Heart right ventricle (tissue), 16 donors: Measurements from ENCODE around the gene PTRH1. TPM values are rescaled to one million over a fixed set of nuclear protein-coding genes. Genes with fewer than 3 reads are reported as not detected.

Source experiments
- ATAC-seq, 8 donors: fragments of 200-7000 bp; cut with Tn5 transposase; one replicate each; pipeline ENCODE4 v1.9.1; 2020; ENCODE audit warnings: mild to moderate bottlenecking in 8 of 8, moderate library complexity in 8 of 8, moderate number of reproducible peaks in 1 of 8
- DNase-seq, 2 donors: peaks; one replicate each; pipeline ENCODE4 v3.0.0-alpha.2; 2020
- H3K27ac ChIP-seq, 10 donors: fragments of 200-600 bp; sonication (generic) in 2 of 10; one replicate each; pipeline versions ENCODE4 v1.5.0 to v1.8.0; 2020 to 2022; ENCODE audit warnings: mild to moderate bottlenecking in 3 of 10
- H3K27me3 ChIP-seq, 7 donors: fragments of 200-600 bp; one replicate each; pipeline ENCODE4 v1.8.0; 2021 to 2022; ENCODE audit warnings: mild to moderate bottlenecking in 2 of 7
- H3K36me3 ChIP-seq, 9 donors: fragments of 200-600 bp; sonication (generic) in 1 of 9; one replicate each; pipeline versions ENCODE4 v1.5.0 to v1.8.0; 2020 to 2022; ENCODE audit warnings: mild to moderate bottlenecking in 2 of 9
- H3K4me1 ChIP-seq, 9 donors: fragments of 200-600 bp; sonication (generic) in 1 of 9; one replicate each; pipeline versions ENCODE4 v1.5.0 to v1.8.0; 2020 to 2022; ENCODE audit warnings: mild to moderate bottlenecking in 4 of 9
- H3K4me3 ChIP-seq, 10 donors: fragments of 200-600 bp; sonication (generic) in 2 of 10; one replicate each; pipeline versions ENCODE4 v1.5.0 to v1.8.0; 2020 to 2022; ENCODE audit warnings: mild to moderate bottlenecking in 7 of 10, moderate library complexity in 2 of 10
- H3K9me3 ChIP-seq, 11 donors: fragments of 200-600 bp in 10 of 11; sonication (generic) in 2 of 11; one replicate each; pipeline versions ENCODE4 v1.5.0 to v1.8.0; 2013 to 2022; ENCODE audit warnings: mild to moderate bottlenecking in 2 of 11, control low read depth in 1 of 11, moderate library complexity in 1 of 11
- CTCF ChIP-seq, 9 donors: fragments of 200-600 bp; sonication (generic) in 2 of 9; IDR thresholded peaks; one replicate each; pipeline versions ENCODE4 v1.5.0 to v1.8.0; 2021 to 2022; ENCODE audit warnings: antibody characterized with exemption in 9 of 9, mild to moderate bottlenecking in 5 of 9, moderate library complexity in 1 of 9
- WGBS, 2 donors: extraction: QIAGEN DNeasy Blood & Tissue Kit; methylation state at CpG; one replicate each; pipeline ENCODE4 v1.1.7; 2013; ENCODE audit warnings: inconsistent platforms in 1 of 2; 5-methylcytosine and 5-hydroxymethylcytosine counted together
- intact Hi-C, 10 donors: fragments of 100-400 bp; cut with DNase I; formaldehyde crosslinking; loops; one replicate each; pipeline versions ENCODE4 v1.11.1 to v1.14.2; 2022
- polyA plus RNA-seq, 2 donors: library from polyadenylated mRNA; stranded (reverse); fragments of 200-250 nt; gene quantifications; one replicate each; pipeline ENCODE4 v1.2.3, GENCODE V29; 2013
- total RNA-seq, 10 donors: library from RNA; stranded (reverse); fragmentation: NEBNext Ultra II Directional in 3 of 10; extraction: Animal tissue kit (Norgen Biotek cat#: 25700) in 3 of 10; gene quantifications; one replicate each; pipeline versions ENCODE4 v1.2.1 to v1.2.4, GENCODE V29; 2021 to 2023
- donor health status: Arrhythmogenic right ventricular cardiomyopathy.
- donor health status: ischemic (EF 13 %, LVEDD 7.1; RV severe dilation, severe dysfunction).
- donor health status: healthy with polysubstance abuse.
- donor health status: DM: no; HTN: yes; CAD: no.
- donor health status: DM: no; HTN: no; CAD: no.
- donor health status: ischemic (EF 25% LVEDD 6.9; RV normal size, moderate dysfunction).
- donor health status: ischemic (EF 25% LVEDD 5.7; RV mildly dilated, moderate dysfunction).
- donor health status: healthy.
- donor health status: DM: yes; HTN: yes; CAD: no.
- donor health status: Ischemic cardiomyopathy.
- donor health status: ischemic (EF 35%, LVEDD 5.7; RV mildly dilated, moderate dysfunction).
- donor health status: nonischemic (EF 11% LVEDD 7.7; RV severe dilation, severe dysfunction).
- donor health status: DM: yes; HTN: yes; CAD: no.
- donor health status: PGD.
- donor health status: ischemic (EF 29% LVEDD 5.4; RV normal size, mild dysfunction).
- donor health status: nonischemic (EF 23%, LVEDD 6.1; RV moderate dilation, normal function).

PTRH1 gene
- total and polyA plus RNA-seq, 12 donors, result 8.1 to 47.0 (median 11.5) TPM

GRCh38 chr9:127746959-127747569, 31.6 kb upstream of the PTRH1 start:
- no peak for DNase-seq
- intact Hi-C loops, result loop anchor here in 1 of 10 donors (5.0 kb wide), 1 partner anchor 35 kb away; no protein-coding TSS in a partner anchor
- H3K4me3 ChIP-seq, result no peak overlapping the region
- peaks cover 0 to 100% (median 28%) of the 10 kb centered on the region in 9 donors for H3K36me3 ChIP-seq
- TF ChIP-seq CTCF (IDR thresholded peaks at IDR 0.05), result peak in 1 of 9 donors; percentile 9
- peaks cover 0 to 25% (median 5%) of the 10 kb centered on the region in 9 donors for H3K4me1 ChIP-seq
- no peaks in the 10 kb centered on the region for H3K9me3 ChIP-seq
- no peaks in the 10 kb centered on the region for H3K27me3 ChIP-seq
- H3K27ac ChIP-seq, result no peak overlapping the region
- no peak for ATAC-seq
- WGBS, 2 donors, result 73 to 77% methylated on average over 15 of the region's 15 CpGs

- no peak for TF ChIP-seq CTCF (IDR thresholded peaks at IDR 0.05)
- Histone ChIP-seq H3K9me3 (no peaks in the 10 kb centered on the region), H3K27me3 (no peaks in the 10 kb centered on the region), H3K4me3 (no peak overlapping the region), H3K27ac (peak overlapping the region in 1 of 10 donors; percentile 9), H3K4me1 (peaks cover 2 to 40% (median 21%) of the 10 kb centered on the region in 9 donors), H3K36me3 (peaks cover 0 to 100% (median 14%) of the 10 kb centered on the region in 9 donors)
- intact Hi-C loops, result loop anchor here in 3 of 10 donors (5.0 kb wide), 2 partner anchors 38 to 128 kb away; no protein-coding TSS in a partner anchor
- no peak for DNase-seq
- no peak for ATAC-seq
- WGBS, 2 donors, result 90 to 91% methylated on average over 19 of the region's 19 CpGs
These were observed 29.1 kb upstream of the PTRH1 start for GRCh38 chr9:127744398-127745110.

GRCh38 chr9:127742435-127743088, 27.1 kb upstream of the PTRH1 start:
- Histone ChIP-seq H3K27ac (peak overlapping the region in 4 of 10 donors; percentile 4 to 65 (median 28)), H3K9me3 (no peaks in the 10 kb centered on the region), H3K36me3 (peaks cover 0 to 100% (median 4%) of the 10 kb centered on the region in 9 donors), H3K4me3 (peak overlapping the region in 9 of 10 donors; percentile 18 to 51 (median 41)), H3K27me3 (no peaks in the 10 kb centered on the region), H3K4me1 (peaks cover 2 to 40% (median 21%) of the 10 kb centered on the region in 9 donors)
- no peak for TF ChIP-seq CTCF (IDR thresholded peaks at IDR 0.05)
- WGBS, 2 donors, result 42 to 56% methylated on average over 33 of the region's 33 CpGs
- no peak for DNase-seq
- ATAC-seq, result peak in 4 of 8 donors; percentile 11 to 54 (median 30)
- intact Hi-C loops, result loop anchor here in 2 of 10 donors (5.0 kb wide), 2 partner anchors 40 to 130 kb away; no protein-coding TSS in a partner anchor
